Esophagus muscularis mucosa (tissue), 3 donors: ENCODE results near the gene NUDT1.

Experiments
- POLR2A ChIP-seq: fragments of 450-650 bp; IDR thresholded peaks from one replicate; pipeline ENCODE4 v1.6.1; 2017; ENCODE audit warnings: antibody characterized with exemption, moderate library complexity, mild to moderate bottlenecking, low read depth
- POLR2AphosphoS5 ChIP-seq, 2 donors: sonication (generic); formaldehyde crosslinking; IDR thresholded peaks; one replicate each; pipeline ENCODE4 v1.6.1; 2017; ENCODE audit warnings: antibody characterized with exemption in 2 of 2
- TF ChIP-seq, protein P1 (sequence below), 3 experiments: fragments of 200-600 bp in 2 of 3; fragments of 450-650 bp in 1 of 3; sonication (generic) in 2 of 3; IDR thresholded peaks; one replicate each; pipeline ENCODE4 v1.5.1; 2017 to 2019; ENCODE audit warnings: antibody characterized with exemption in 3 of 3, mild to moderate bottlenecking in 2 of 3, moderate library complexity in 1 of 3

DNA sequence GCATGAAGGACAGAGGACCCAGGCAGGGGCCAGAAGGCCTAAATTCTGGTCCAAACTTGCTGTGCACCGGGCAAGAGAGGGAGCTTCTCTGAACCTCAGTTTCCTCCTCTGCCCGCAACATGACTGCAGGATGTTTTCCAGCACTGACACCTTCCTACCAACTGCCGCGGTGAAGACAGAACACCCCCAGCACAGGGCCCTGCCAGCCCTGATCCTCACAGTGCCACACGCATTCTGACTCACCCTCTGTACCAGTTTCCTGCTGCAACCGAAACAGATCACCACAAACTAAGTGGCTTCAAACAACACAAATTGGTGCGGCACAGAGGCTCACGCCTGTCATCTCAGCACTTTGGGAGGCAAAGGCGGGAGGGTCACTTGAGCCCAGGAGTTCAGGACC is 27.4 kb upstream of the NUDT1 start:
- TF ChIP-seq, protein P1, sequence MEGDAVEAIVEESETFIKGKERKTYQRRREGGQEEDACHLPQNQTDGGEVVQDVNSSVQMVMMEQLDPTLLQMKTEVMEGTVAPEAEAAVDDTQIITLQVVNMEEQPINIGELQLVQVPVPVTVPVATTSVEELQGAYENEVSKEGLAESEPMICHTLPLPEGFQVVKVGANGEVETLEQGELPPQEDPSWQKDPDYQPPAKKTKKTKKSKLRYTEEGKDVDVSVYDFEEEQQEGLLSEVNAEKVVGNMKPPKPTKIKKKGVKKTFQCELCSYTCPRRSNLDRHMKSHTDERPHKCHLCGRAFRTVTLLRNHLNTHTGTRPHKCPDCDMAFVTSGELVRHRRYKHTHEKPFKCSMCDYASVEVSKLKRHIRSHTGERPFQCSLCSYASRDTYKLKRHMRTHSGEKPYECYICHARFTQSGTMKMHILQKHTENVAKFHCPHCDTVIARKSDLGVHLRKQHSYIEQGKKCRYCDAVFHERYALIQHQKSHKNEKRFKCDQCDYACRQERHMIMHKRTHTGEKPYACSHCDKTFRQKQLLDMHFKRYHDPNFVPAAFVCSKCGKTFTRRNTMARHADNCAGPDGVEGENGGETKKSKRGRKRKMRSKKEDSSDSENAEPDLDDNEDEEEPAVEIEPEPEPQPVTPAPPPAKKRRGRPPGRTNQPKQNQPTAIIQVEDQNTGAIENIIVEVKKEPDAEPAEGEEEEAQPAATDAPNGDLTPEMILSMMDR (IDR thresholded peaks at IDR 0.05) = no peak
- TF ChIP-seq POLR2AphosphoS5 (IDR thresholded peaks at IDR 0.05) (no peak), POLR2A (no peak)
